Measurements from ENCODE around the gene CYP4V2.

DNA sequence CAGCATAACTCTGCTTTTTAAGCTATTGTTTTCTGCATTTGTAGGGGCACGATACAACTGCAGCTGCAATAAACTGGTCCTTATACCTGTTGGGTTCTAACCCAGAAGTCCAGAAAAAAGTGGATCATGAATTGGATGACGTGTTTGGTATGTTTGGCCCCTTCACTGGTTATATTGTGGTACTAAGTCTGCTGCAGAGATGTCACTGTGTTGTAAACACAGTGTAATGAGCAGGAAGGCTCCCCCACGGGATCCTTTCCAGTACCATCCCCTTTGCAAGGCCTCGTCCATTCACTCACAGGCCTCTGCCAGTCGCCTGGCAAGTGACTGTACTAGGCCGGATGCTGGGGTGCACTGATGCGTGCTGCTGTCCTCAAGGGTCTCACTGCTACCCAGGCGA lies 13.8 kb downstream of the CYP4V2 start:
- TF ChIP-seq EP300 (conservative IDR thresholded peaks at IDR 0.05; ENCODE audit: poor library complexity, severe bottlenecking) (no peak), CTCF (IDR thresholded peaks at IDR 0.05; ENCODE audit: poor library complexity, severe bottlenecking) (no peak), TAF1 (IDR thresholded peaks at IDR 0.05; ENCODE audit: low read depth) (no peak), POLR2AphosphoS5 (IDR thresholded peaks at IDR 0.05) (no peak), SMC3 (conservative IDR thresholded peaks at IDR 0.05; ENCODE audit: poor library complexity) (no peak), EZH2 (IDR thresholded peaks at IDR 0.05; ENCODE audit: borderline replicate concordance, insufficient read depth, low read length, poor library complexity, severe bottlenecking) (no peak)
- TF ChIP-seq, protein P1, sequence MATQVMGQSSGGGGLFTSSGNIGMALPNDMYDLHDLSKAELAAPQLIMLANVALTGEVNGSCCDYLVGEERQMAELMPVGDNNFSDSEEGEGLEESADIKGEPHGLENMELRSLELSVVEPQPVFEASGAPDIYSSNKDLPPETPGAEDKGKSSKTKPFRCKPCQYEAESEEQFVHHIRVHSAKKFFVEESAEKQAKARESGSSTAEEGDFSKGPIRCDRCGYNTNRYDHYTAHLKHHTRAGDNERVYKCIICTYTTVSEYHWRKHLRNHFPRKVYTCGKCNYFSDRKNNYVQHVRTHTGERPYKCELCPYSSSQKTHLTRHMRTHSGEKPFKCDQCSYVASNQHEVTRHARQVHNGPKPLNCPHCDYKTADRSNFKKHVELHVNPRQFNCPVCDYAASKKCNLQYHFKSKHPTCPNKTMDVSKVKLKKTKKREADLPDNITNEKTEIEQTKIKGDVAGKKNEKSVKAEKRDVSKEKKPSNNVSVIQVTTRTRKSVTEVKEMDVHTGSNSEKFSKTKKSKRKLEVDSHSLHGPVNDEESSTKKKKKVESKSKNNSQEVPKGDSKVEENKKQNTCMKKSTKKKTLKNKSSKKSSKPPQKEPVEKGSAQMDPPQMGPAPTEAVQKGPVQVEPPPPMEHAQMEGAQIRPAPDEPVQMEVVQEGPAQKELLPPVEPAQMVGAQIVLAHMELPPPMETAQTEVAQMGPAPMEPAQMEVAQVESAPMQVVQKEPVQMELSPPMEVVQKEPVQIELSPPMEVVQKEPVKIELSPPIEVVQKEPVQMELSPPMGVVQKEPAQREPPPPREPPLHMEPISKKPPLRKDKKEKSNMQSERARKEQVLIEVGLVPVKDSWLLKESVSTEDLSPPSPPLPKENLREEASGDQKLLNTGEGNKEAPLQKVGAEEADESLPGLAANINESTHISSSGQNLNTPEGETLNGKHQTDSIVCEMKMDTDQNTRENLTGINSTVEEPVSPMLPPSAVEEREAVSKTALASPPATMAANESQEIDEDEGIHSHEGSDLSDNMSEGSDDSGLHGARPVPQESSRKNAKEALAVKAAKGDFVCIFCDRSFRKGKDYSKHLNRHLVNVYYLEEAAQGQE (IDR thresholded peaks at IDR 0.05; ENCODE audit: borderline replicate concordance), result no peak
